IPS DF 4.7 (cell line): ENCODE measurements around the gene HLA-DRB1.
"Not testable (repeated sequence)": the region's sequence is repeated elsewhere in the genome, so short reads cannot be mapped to it uniquely, and the experiment has no call there.

Experiments used
- DNase-seq: peaks from one replicate; pipeline ENCODE4 v3.0.0-alpha.2; 2013; ENCODE audit warnings: low spot score; ENCODE audit errors: extremely low read depth

Gene HLA-DRB1

GRCh38 chr6:32589596-32590449 lies at the start of gene HLA-DRB1:
HLA-DRB1 (minus strand) TSS chr6:32589848; CDS start chr6:32589742, 106 bp downstream.
- DNase-seq, result no peak

GRCh38 chr6:32638532-32639219 lies 49.0 kb upstream of the HLA-DRB1 start:
- DNase-seq, result no peak

- DNase-seq, result no peak
Measured at GRCh38 chr6:32637883-32638282, 48.2 kb upstream of the HLA-DRB1 start.

- no peak for DNase-seq
Measured at GRCh38 chr6:32637219-32637880, 47.7 kb upstream of the HLA-DRB1 start, which contains the start of gene HLA-DQA1. HLA-DQA1 (plus strand) TSS chr6:32637406; CDS start chr6:32637459, 53 bp downstream.

- no peak for DNase-seq
Measured at GRCh38 chr6:32635526-32636123, 46.0 kb upstream of the HLA-DRB1 start.

- DNase-seq, result not testable (repeated sequence)
Measured at GRCh38 chr6:32629793-32630192, 40.1 kb upstream of the HLA-DRB1 start.

GRCh38 chr6:32627831-32628230 lies 38.2 kb upstream of the HLA-DRB1 start:
- no peak for DNase-seq

- no peak for DNase-seq
Measured at GRCh38 chr6:32627249-32627648, 37.6 kb upstream of the HLA-DRB1 start.

- no peak for DNase-seq
Measured at GRCh38 chr6:32625137-32625536, 35.5 kb upstream of the HLA-DRB1 start.

- no peak for DNase-seq
Measured at GRCh38 chr6:32624565-32624964, 34.9 kb upstream of the HLA-DRB1 start.

GRCh38 chr6:32623693-32624092 lies 34.0 kb upstream of the HLA-DRB1 start:
- DNase-seq, result no peak

- DNase-seq, result peak; percentile 38
Measured at GRCh38 chr6:32622545-32623401, 33.1 kb upstream of the HLA-DRB1 start.

GRCh38 chr6:32621372-32621771 lies 31.7 kb upstream of the HLA-DRB1 start:
- DNase-seq, result no peak

GRCh38 chr6:32617751-32618150 lies 28.1 kb upstream of the HLA-DRB1 start:
- no peak for DNase-seq

GRCh38 chr6:32615885-32616532 lies 26.4 kb upstream of the HLA-DRB1 start:
- DNase-seq, result no peak

- no peak for DNase-seq
Measured at GRCh38 chr6:32614366-32615081, 24.9 kb upstream of the HLA-DRB1 start.

GRCh38 chr6:32613475-32613874 lies 23.8 kb upstream of the HLA-DRB1 start:
- no peak for DNase-seq

GRCh38 chr6:32610682-32611296 lies 21.1 kb upstream of the HLA-DRB1 start:
- DNase-seq, result no peak
